ENCODE measurements around the gene ARAP1.

- TF ChIP-seq GATA2 (IDR thresholded peaks at IDR 0.05; ENCODE audit: low read depth, low read length), result no peak
- TF ChIP-seq GATA3 (IDR thresholded peaks at IDR 0.05; ENCODE audit: low read depth, low read length), result no peak
Measured at GRCh38 chr11:72635933-72636332, 116.3 kb downstream of the ARAP1 start.

Data from SH-SY5Y (cell line).